GM21723 (cell line): ENCODE results near the gene LEP.
"Not testable (repeated sequence)": the region's sequence is repeated elsewhere in the genome, so short reads cannot be mapped to it uniquely, and the experiment has no call there.

Source experiments
- ATAC-seq: cut with Tn5 transposase; IDR thresholded peaks from one replicate; pipeline ENCODE4 v1.9.1; 2021; ENCODE audit warnings: mild to moderate bottlenecking, moderate library complexity; ENCODE audit not compliant: unreplicated experiment

Gene LEP

GRCh38 chr7:128210590-128211570 lies 30.2 kb upstream of the LEP start:
- no peak for ATAC-seq

- ATAC-seq: no peak
These were observed 29.5 kb upstream of the LEP start for GRCh38 chr7:128211626-128212025.

- ATAC-seq: no peak
These were observed 26.6 kb upstream of the LEP start for GRCh38 chr7:128214463-128214862.

DNA sequence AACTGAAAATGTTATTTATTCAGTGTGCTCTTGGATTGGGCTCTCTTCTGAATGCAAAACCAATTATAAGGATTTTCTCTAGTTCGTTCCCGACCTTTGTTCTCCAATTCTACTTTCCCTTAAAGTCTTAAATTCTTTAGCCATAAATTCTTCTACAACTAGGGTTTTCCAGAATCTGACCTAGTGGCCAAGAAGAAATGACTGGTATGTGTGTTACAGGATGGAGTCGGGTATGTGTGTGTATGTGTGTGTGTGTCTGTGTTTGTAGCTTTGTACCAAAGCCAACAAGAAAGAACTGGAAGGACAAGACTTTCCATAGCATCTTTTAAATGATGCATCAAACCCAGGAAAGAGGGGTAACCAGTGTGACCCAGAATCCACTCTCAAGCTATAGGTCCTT lies 25.8 kb upstream of the LEP start:
- ATAC-seq: no peak

GRCh38 chr7:128215739-128216138 lies 25.3 kb upstream of the LEP start:
- no peak for ATAC-seq

DNA sequence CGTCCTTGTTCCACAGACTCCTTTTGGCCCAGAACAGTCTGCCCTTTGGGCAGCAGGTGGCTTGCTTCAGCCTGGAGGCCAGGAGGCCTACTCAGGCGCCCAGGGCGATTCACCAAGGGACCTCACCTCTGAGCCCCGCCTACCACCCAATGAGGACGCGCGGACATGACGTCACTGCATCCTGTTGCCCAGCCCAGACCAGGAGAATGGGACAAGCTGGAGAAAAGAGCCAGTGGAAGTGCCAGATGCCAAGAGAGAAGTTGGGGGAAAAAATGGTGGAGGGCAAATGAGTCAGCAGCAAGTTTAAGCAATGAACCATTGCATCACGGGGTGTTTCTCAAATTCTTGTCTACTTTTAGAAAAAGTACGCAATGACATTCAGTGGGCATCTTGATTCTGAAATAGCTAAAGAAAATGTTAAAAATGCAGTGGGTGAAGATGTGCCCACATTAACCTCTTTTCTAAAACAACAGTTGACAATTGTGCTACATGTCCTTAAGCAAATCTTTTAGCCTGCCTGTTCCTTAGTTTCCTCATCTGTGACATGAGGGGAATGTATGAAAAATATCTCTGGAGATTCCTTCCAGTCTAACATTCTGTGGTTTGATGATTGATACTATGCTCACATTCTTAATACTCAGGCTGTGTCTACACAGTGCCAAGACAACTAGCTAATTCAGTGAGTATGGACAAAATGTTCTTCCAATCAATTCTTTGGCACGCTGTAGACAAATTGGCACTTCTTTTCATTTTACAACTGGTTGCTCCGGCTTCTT lies 23.9 kb upstream of the LEP start:
- no peak for ATAC-seq

DNA sequence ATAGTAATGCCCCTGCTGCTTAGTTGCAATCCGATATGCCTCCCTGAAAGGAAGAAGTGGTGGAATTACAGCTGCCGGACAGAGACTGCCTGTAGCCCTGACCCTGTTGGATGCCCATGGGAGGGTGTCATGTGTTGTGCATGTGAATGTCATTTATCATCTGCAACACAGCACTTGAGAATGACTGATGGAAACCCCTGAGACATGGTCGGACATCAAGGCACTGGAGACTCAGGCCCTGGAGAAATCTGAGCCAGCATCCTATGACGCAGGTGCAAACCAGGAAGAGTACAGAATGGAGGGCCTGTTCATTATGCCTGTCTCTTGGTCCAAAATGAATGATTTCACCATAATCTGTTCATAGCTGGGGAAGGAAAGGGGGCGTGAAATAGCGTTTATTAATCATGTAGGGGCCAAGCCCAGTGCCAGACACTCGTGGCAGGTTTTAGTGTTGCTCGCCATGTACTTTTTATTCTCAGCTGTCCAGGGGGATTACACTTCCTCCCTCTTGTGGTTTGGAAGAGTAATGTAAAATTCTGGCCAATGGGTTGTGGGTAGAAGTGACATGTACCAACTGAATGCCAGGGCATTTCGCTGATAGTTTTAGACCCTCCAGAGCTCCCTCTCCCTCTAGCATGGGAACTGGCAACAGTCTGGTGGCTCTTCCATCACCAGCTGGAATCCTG lies 23.0 kb upstream of the LEP start:
- ATAC-seq: no peak

DNA sequence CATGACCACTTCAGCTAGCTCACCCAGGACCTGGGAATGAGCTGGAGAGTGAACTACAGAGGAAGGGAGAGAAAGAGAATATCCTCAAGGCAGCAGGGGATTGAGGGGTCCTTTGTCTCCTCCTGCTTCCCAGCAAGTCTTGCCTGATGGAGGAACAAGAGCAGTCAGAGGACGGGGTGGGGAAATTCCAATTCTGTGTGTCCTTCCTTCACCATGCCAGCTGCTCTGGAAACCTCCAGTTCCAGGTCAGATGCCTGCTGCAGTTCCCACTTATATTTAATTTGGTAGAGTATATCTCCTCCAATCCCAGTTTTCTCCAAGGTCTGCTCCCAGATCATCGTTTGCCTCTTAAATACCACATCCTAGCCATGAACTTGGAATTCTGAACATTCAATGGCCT lies 21.4 kb upstream of the LEP start:
- no peak for ATAC-seq

- no peak for ATAC-seq
These were observed 19.1 kb upstream of the LEP start for GRCh38 chr7:128221929-128222403.

DNA sequence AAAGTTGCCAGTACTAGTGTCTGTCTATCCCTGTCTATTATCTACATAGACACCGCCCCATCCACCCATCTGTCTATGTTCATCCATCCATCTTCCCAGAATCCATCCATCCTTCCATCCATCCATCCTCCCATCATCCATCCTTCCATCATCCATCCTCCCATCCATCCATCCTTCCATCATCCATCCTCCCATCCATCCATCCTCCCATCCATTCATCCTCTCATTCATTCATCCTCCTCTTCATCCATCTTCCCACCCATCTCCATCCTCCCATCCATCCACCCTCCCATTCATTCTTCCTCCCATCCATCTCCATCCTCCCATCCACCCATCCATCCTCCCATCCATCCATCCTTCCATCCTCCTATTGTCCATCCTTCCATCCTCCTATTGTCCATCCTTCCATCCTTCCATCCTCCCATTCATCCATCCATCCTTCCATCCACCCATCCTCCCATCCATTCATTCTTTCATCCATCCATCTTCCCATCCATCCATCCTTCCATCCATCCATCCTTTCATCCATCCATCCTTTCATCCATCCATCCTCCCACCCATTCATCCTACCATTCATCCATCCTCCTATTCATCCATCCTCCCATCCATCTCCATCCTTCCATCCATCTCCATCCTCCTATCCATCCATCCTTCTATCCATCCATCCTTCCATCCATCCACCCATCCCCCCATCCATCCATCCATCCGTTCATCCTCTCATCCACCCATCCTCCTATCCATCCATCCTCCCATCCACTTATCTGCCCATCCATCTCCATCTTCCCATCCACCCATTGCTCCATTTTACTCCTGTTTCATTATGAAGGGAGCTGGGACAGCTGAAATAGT lies 14.7 kb upstream of the LEP start:
- ATAC-seq: no peak

- no peak for ATAC-seq
These were observed 13.8 kb upstream of the LEP start for GRCh38 chr7:128227271-128227670.

DNA sequence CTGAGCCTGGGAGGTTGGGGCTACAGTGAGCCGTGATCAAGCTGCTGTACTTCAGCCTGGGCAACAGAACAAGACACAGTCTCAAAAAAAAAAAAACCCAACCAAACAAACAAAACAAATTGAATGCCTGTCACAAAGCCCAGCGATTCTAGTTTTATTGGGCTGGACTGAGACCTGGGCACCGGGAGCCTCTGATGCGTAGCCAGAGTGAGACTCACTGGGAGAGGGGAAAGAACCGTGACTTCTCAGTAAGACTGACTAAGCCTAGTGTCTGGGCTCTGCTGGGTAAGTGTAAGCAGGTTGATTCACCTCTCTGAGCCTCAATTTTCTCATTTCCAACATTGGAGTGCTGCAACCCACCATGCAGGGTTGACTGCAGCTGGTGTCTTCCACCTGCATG lies 10.1 kb upstream of the LEP start:
- no peak for ATAC-seq

GRCh38 chr7:128231677-128232076 lies 9.4 kb upstream of the LEP start:
- ATAC-seq: no peak

GRCh38 chr7:128233471-128233870 lies 7.6 kb upstream of the LEP start:
- ATAC-seq: no peak

DNA sequence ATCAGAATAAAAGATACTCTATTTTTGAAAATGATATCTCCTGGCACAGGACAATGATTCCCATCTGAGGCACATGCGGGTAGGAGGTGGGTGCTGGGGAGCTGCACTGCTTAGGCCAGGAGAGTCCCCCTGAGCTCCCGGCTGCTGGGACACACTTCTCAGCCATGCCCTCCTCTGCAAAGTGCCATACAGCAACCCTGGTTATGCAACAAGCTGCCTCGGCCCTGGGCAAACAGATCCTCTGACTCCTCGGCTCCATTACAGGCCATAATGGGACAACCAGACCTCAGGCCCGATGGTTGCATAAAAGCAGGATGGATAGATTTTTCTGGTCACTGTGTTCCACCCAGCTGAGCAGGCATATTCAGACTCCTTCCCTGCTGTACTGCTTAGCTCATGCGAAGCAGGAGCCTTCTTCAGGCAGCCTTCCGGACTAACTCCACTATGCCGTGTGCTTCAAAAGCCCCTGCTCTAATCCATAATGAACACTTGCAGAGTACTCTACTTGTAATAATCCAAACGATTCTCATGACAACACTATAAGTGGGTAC lies 6.5 kb upstream of the LEP start:
- ATAC-seq: no peak

GRCh38 chr7:128235471-128235870 lies 5.6 kb upstream of the LEP start:
- ATAC-seq: no peak

DNA sequence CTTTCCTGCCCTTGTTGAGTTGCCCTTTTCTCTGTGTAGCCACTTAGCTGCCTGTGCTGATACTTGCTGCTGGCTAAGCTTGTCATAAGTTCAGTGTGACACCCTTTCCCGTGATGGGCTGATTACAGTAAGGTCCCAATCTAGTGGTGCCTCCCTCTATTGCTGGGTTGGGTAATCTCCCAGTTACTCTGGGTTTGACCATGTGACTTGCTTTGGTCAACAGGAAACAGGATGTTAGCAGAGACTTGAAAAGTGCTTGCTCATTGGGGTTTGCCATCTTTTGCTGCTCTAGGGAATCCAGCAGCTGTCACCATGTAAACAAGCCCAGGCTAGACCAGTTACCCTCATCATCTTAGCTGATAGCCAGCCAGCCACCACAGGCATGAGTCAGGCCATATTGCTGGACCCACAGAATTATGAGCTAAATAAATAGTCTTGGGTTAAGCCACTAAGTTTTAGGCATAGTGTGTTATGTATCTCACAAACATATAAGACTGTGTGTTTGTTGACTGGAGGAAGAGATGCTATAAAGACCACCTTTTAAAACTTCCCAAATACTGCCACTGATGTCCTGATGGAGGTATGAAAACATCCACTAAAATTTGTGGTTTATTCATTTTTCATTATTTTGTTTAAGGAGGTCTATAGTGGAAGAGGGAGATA lies 4.0 kb upstream of the LEP start:
- no peak for ATAC-seq

- ATAC-seq: not testable (repeated sequence)
These were observed 1.9 kb upstream of the LEP start for GRCh38 chr7:128239146-128239545.

DNA sequence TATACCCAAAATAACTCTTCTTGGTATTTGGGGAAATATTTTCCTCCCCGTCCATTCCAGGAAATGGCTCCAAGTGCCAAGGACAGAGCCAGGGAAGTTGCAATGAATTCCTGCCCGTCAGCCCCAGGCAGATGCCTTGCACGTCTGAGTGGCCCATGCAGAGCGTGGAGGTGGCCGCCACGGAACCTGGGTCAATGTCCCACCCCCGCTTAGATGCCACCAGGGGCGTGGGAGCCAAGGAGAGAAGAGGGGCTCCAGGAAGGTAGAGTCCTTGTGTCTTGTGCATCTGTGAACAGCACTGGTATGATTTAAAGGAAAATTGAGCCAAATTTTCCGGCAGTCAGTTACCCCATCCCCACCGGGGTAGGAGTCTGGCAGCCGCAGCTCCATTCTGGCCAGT lies 1.6 kb downstream of the LEP start:
- ATAC-seq: no peak

- no peak for ATAC-seq
These were observed 2.2 kb downstream of the LEP start for GRCh38 chr7:128243273-128243672.
